Mesenteric fat pad (tissue), 1 donor: ENCODE results near the gene RAPGEF6. TPM values are rescaled to one million over a fixed set of nuclear protein-coding genes. Genes with fewer than 3 reads are reported as not detected.
"Not testable (repeated sequence)": the region's sequence is repeated elsewhere in the genome, so short reads cannot be mapped to it uniquely, and the experiment has no call there.

Source experiments
- DNase-seq: peaks from one replicate; pipeline ENCODE4 v3.0.0-alpha.2; 2020; ENCODE audit warnings: low spot score
- total RNA-seq: library from RNA; stranded (reverse); fragmentation: NEBNext Ultra II Directional; extraction: Animal tissue kit (Norgen Biotek cat#: 25700); gene quantifications from one replicate; pipeline ENCODE4 v1.2.1, GENCODE V29; 2021
- donor health status: DM: yes; HTN: yes; CAD: no.

Gene RAPGEF6
- total RNA-seq, 1 donor from 2014 or later, result 18.2 TPM

DNA sequence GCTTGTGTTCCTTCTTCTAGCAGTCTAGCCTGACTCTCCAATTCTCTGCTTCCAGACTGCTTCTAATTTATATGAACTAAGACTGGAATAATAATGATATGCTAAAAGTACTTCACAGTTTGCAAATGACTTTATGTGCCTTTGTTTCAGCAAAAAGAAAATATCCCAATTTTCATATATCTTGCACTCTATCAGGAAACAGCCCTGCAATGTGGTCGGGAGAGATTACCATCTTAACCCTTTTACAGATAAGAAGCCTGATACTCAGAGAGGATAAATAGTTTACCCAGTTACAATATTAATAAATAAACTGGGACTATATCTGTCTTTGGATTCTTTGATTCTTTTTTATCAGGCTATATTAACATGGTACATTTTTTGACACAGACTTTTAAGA lies 245.2 kb downstream of the RAPGEF6 start:
- DNase-seq, result no peak

DNA sequence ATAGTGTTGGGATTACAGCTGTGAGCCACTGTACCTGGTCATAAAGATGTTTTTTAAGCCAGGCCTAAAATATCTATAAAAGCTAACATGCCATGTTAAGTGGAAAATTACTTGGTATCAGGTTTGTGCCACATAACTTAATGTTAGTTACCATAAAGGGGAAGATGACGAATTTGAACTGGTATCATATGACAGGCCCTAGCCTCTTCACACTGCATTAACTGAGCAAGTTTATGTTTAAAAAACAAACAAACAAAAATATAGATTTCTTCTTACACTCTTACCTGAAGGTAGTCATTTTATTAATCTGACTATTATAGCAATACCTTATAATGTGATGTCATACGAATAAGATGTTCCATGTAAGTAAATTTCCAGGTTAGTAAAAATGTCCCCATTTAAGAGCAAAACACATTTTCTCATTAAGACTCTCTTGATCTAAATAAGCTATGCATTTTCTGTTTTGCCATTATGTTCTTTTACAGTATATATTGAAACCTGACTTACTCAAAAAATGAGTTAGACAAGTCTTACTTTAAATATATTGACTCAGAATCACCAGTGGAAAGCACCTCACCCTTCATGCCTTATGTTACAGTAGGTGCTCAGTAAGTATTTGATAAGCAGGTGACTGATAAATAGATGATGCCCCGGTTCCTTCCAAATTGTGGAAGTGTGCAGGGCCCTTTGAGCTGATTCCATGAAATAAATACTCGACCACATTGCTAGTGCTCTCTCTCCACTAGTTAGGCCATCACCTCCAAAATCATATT lies 245.7 kb downstream of the RAPGEF6 start:
- no peak for DNase-seq

DNA sequence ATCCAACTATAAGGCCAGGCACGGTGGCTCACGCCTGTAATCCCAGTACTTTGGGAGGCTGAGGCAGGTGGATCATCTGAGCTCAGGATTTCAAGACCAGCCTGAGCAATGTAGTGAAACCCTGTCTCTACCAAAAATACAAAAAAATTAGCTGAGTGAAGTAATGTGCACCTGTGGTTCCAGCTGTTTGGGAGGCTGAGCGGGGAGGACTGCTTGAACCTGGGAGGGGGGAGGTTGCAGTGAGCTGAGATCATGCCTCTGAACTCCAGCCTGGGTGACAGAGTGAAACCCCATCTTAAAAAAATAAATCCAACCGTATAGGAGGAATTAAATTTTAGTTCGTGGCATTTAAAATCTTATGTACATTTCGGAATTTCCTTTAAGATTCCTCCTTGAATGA lies 247.8 kb downstream of the RAPGEF6 start:
- DNase-seq, result no peak

DNA sequence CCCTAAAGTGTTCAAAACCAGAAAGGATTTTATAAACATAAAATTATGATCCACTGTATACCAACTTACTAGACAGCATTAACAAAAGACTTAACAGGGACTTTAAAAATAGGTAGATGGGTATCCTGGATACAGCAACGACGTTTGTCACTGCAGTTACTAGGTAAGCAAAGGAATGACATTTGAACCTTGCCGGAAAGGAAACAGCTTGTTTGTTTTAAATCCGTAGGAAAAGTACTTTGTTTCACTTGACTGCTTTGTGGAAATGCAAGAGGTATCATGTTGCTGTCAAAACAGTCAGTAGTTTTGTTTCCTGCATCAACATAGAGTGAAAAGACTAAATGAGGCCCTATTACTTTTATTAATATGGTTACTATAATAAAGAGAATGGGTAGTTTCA lies 248.2 kb downstream of the RAPGEF6 start:
- DNase-seq, result no peak

DNA sequence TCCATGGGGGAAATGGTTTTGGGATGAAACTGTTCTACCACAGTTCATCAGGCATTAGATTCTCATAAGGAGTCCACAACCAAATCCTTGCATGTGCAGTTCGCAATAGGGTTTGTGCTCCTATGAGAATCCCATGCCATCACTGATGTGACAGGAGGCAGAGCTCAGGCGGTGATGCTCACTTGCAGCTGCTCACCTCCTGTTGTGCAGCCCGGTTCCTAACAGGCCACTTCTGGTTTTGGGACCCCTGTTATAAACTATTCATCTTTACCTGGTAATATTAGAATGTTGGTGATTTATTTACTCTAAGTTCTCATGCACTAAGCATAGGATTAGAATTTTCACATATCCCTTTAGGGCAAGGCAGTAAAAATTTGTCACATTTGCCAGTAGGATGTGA lies 248.9 kb downstream of the RAPGEF6 start:
- DNase-seq, result no peak

DNA sequence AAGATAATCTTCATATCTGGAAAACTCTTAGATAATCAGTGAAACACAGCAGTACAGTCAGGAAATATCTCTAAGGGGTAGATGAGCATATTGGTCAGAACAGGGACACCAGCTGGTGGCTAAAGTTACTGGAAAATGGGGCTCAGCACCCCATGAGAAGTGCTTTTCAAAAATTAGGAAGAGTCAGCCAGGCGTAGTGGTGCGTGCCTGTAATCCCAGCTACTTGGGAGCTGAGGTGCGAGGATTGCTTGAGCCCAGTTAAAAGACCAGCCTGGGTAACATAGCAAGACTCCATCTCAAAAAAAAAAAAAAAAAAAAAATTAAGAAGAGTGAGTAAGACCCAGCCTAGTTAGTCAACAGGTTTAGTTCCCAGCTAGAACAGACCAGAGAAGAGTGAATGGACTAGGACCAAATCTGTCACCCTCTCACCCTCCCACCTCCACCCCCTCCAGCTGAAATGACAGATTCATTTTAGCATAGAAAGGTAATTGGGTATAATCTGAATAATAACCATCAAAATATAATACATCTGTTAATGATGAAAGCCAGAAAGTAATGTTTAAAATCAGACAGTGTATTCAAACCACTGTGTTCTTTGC lies 250.3 kb downstream of the RAPGEF6 start:
- DNase-seq, result no peak

DNA sequence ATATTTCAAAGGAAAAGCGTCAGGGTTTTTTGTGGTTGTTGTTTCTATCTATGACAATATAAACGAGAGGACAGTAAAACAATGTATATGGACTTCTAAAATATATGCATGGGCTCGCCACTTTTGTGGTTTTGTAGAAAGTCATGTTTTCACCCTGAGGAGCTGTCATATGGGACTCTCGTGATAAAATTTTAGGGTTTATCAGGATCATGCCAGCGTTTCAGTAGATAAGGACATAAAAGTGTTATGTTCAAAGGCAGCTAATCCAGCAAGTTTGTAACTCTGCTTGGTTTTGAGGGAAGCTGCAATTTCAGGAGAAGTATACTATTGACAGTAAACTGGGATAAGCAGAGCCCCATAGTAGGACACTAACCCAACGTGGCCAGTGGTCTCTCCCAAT lies 250.9 kb downstream of the RAPGEF6 start:
- no peak for DNase-seq

DNA sequence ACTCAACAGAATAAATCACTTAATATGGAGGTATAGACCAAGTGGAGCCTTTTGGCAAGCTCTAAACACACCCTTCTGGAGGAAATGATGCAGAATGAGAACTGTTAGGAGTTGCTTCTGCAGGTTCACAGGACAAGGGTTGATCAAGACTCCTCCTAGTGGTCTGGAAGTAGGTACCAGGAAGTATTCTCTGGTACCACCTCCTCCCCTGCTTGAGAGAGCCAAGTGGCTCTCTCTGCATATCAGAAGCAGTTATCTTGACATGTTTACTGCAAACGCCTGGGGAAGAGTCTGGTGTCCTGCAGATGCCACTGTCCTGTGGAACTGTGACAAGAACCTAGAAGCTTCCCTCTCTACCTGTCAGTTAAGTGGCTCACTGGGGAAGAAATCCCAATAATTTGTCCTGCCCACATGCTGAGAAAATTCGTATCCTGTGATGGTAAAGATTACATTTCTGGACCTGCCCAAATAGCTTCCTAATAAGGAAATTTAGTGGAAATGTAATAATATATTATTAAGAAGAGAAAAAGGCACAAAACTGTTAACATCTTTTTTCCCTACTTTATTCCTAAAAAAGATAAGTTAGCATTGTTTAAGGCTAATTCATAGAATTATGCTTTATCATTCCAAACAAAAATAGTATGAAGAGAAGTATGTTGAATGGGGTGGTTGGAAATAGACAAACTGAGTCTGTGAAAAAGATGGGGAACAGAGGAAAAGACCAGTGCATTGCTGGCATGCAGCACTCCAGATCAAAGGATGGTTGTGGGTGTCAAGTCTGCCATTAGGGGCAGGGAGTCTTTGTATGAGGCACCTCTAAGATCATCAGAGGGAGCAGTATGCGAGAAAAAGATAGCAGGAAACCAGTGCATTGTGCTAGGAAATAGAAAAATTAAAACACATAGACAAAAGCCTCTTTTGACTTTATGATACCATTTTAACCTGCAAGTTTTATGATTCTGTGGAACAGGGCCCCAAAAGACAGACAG lies 252.3 kb downstream of the RAPGEF6 start:
- DNase-seq, result no peak

DNA sequence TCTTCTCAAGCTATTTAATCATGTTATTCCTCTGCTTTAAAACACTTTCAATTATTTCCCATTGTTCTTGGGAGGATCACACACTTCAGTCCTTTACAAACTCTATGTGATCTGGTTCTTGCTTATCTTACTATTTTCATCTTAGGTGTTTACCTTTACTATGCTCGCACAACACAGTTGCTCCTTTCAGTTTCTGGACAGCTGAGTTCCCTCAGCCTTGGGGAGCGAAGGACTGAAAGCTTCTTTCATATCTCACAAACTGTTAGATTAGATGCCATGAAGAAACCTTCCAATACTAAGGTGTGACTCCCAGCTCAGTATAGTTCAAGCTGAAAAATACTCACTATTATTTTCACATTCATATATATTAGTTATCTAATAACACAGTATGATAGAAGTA lies 253.3 kb downstream of the RAPGEF6 start:
- no peak for DNase-seq

DNA sequence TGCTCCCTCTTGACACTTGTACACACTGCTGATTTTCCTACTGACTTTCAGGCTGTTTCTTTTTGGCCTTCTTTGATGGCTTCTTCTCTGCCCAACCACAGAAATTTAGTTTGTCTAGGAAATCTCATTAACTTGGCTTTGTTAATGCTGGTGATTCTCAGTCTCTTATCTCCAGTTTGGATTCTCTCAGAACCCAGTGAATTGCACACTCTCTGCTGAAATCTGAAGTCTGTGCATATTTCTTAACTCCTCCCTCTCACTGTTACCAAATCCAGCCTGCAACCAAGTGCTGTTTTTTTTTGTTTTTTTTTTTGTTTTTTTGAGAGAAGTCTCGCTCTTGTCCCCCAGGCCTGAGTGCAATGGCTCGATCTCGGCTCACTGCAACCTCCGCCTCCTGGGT lies 254.0 kb downstream of the RAPGEF6 start:
- DNase-seq, result no peak

DNA sequence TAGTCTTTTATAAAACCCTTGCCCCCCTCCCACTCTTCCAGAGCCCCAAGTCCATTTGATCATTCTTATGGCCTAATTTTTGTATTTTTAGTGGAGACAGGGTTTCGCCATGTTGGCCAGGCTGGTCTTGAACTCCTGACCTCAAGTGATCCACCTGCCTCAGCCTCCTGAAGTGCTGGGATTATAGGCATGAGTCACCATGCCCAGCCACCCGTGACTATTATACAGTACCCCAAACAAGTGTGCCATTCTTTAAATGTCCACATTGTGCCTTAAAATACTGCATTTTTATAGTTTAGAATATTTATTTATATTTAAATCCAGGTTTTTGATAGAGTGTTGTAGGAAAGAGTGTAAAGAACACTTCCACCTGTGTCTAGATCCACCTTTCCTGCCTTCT lies 254.8 kb downstream of the RAPGEF6 start:
- DNase-seq, result not testable (repeated sequence)

DNA sequence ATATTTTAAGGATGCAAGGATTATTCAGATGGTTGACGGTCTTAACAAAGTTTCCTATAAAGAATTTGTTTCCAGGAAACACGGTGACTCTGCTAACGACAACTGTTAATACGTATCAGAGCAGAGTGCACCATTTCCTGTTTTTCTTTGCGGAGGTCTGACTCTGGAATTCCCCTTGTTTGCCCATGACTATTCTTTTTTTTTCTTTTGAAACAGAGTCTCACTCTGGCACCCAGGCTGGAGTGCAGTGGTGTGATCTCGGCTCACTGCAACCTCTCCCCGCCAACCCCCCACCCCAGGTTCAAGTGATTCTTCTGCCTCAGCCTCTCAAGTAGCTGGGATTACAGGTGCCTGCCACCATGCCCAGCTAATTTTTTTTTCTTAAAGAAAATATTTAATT lies 255.3 kb downstream of the RAPGEF6 start:
- DNase-seq, result no peak

DNA sequence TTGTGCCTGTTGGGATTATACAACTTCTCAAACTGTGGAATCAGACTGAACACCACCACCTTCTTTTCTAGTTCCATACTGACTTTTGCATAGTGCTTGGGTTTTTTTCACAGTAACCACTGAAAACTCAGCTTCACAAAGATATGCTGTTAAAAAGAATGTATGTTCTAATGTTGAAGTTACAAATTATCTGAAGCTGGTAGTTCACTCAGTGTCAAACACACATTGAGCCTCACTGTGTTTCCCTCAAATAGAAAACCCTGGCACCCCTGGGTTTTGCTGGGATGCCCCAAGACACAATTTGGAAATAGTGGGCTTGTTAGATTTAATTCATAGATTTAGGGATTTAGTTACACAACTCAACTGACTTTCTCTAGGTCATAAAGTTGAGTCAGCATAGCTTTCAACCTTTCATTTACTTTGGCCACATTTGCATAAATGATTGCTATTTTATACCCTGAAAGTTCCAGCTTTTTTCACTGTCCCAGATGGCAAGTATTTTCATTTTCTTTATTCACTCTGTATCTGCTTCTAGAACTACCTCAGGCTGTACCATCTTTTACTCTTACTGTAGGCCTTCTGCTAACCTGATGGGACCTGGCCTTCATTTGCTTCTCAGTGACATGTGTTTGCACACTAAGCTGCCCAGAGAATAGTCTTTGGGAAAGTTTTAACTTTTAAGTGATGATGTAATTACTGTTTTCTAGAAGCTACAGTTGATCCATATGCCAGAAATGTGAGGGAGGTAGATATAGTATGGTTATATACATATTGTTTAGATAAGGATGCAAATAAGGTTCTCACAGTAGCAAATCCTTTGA lies 256.1 kb downstream of the RAPGEF6 start:
- no peak for DNase-seq

DNA sequence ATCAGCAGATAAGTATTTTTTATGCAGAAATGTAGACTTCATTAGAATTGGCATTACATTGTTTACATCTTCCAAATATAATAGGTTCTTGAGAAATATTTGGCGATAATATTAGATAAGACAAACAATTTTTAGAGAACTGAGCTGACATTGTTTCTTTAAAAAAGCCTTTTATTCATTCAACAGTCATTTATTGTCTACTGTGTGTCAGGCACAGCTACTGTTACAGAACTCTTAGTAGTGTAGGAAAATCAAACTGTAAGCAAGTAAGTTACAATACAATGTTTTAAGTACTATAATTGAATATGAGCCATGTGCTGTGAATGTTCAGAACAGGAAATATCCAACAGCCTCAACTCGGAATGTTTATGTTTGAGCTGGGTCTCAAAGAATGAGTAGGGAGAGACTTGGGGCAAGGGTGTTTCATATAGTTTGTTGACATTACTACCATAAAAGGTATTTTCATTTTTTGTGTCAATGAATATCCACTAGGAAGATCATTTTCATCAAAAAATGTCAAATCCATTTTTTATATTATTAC lies 257.2 kb downstream of the RAPGEF6 start:
- DNase-seq, result no peak

DNA sequence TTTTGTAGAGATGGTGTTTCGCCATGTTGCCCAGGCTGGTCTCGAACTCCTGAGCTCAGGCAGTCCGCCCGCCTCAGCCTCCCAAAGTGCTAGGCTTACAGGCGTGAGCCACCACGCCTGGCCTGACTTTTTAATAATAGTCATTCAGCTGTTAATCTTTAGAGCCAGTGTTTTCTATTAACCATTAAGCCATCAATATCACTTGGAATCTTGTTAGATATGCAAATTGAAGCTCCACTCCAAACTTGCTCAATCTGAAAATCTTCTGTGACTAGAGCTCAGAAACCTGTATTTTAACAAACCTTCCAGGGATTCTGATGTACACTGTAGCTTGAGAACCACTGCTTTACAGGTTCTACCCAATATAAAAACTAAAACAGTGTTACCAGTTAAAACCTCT lies 257.7 kb downstream of the RAPGEF6 start:
- DNase-seq, result no peak

DNA sequence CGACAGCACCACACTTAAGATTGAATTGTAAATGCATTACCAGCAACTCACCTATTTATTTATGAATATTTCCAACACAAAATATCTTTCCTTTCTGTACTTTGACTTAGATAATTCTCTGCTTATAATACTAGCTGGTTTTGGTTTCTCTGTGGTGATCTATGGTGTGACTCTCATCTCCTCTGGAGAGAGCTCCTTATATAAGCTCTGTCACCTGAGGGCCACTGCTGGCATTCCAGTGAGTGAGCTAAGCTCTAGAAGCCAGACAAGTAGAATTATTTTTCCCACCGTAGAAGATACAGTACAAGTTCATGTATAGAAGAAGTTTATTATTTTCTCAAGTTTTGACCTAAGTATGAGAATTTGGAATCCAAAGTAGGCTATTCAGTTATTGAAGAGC lies 259.7 kb downstream of the RAPGEF6 start:
- no peak for DNase-seq

Other genes starting within 250 kb of the RAPGEF6 start
- gene FNIP1, start 161.8 kb upstream of the RAPGEF6 start, total RNA-seq, result 47.6 TPM